IPS DF 19.7 (cell line): ENCODE measurements around the gene PXMP4.
"Not testable (repeated sequence)": the region's sequence is repeated elsewhere in the genome, so short reads cannot be mapped to it uniquely, and the experiment has no call there.

Experiments
- DNase-seq: peaks from one replicate; pipeline ENCODE4 v3.0.0-alpha.2; 2013; ENCODE audit warnings: low read depth, low spot score

PXMP4 gene, protein sequence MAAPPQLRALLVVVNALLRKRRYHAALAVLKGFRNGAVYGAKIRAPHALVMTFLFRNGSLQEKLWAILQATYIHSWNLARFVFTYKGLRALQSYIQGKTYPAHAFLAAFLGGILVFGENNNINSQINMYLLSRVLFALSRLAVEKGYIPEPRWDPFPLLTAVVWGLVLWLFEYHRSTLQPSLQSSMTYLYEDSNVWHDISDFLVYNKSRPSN

DNA sequence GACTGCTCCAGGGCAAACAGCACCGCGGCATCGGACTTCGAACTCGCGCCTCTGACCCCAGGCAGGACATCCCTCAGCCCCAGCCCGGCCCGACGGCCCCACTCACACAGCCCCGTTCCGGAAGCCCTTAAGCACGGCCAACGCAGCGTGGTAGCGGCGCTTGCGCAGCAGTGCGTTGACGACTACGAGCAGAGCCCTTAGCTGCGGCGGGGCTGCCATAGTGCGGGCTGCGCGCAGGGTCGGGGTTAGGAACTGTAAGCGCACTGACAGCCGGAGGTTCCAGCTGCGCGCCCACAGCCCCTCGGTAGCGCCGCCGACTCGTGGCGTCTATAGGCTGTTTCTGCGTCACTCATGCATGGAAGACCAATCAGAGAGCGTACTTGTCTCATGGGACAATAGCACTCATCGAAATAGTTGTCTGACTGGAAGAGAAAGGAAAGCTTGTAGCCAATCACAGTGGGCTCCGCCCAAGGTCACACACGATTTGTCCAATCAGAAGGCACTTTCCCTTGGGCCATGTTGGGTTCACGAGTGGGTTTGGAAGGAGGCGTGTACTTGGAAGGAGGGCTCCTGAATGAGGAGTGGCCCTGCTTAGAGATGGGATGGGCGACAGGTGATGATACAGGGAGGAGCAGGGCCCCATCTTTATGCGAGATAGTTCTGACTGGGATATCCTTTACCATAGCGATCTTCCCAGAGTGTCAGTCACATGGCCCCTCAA is at the start of gene PXMP4:
PXMP4 (minus strand) TSS at position 322 of the 721 bp plus-strand sequence; CDS start at position 219, 103 bp downstream.
- peak; percentile 96 for DNase-seq

- DNase-seq = no peak
Observed at GRCh38 chr20:33769043-33769442, 48.9 kb upstream of the PXMP4 start.

DNA sequence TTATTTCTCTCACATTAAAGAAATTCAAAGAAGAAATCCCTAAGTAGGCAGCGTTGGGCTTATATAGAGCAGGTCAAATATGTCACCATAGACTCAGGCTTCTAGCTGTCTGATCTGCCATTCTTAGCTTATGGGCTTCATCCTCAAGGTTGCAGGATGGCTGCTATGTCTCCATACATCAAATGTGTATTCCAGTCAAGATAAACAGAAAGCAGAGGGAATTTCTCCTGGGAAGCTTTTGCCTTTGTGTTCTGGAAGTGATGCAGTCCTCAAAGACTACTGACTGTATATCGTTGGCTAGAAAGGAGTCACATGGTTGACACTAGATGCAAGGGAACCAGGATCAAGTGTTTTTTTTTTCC is 47.6 kb upstream of the PXMP4 start:
- no peak for DNase-seq

- DNase-seq = no peak
Observed at GRCh38 chr20:33766686-33767085, 46.6 kb upstream of the PXMP4 start.

DNA sequence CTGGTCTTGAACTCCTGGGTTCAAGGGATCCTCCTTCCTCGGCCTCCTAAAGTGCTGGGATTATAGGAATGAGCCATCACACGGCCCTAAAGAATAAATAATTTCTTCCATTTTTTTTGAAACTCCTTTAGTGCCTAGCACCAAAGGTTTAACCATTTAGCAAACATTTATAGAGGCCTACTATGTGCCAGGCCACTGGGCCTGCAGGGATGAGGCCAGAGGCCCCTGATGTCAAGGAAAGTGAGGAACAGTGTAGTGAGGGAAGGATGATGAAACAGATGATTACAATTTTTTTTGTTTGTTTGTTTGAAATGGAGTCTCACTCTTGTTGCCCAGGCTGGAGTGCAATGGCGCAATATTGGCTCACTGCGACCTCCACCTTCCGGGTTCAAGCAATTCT is 45.5 kb upstream of the PXMP4 start:
- no peak for DNase-seq

DNA sequence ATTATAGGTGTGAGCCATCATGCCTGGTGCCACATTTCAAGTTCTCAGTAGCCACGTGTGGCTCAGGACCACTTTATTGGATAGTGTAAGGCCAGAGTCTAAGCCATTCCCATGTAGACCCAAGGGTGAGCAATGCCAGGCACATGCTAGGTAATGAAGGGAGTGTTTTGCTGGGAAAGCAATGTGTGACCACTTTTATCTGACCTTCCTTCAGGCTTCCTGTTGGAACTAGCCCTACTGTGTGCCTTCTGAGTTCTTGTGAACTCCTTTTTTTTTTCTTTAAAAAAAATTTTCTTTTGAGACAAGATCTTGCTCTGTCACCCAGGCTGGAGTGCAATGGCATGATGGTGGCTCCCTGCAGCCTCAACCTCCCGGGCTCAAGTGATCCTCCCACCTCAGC is 45.0 kb upstream of the PXMP4 start:
- DNase-seq = no peak

GRCh38 chr20:33761698-33762250 is 41.7 kb upstream of the PXMP4 start:
- DNase-seq = no peak

DNA sequence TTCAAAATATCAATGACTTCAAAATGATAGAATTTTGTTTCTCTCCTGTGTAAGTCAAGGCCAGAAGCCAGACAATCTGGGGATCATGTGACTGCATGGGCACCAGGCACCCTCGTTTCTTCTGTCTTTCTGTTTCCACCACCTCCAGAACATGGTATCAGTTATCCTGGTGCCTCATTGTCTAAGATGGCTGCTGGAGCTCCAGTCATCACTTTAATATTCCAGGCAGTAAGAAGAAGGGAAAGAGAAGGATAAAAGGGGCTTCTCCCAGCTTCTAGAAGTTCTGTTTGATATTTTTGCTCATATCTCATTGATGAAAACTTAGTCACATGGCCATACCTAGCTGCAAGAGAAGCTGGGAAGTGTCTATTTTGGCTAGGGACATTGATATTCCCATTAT is 37.3 kb upstream of the PXMP4 start:
- DNase-seq = no peak

GRCh38 chr20:33757046-33757445 is 36.9 kb upstream of the PXMP4 start:
- no peak for DNase-seq

DNA sequence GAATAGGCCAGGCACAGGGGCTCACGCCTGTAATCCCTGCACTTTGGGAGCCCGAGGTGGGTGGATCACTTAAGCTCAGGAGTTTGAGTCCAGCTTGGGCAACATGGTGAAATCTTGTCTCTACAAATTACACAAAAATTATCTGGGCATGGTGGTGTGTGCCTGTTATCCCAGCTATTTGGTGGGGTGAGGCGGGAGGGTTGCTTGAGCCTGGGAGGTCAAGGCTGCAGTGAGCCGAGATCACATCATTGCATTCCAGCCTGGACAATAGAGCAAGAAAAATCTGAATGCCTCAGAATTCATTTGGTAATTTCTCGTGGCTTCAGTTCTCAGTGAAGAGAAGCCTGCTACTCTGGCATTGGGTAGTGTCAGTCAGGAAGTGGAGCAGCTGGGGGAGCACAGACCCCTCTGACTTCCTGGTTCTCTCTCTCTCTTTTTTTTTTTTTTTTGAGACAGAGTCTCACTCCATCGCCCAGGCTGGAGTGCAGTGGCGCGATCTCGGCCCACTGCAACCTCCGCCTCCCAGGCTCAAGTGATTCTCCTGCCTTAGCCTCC is 35.9 kb upstream of the PXMP4 start:
- not testable (repeated sequence) for DNase-seq

GRCh38 chr20:33753763-33754162 is 33.7 kb upstream of the PXMP4 start:
- DNase-seq = no peak

- no peak for DNase-seq
Observed at GRCh38 chr20:33753143-33753542, 33.0 kb upstream of the PXMP4 start.

GRCh38 chr20:33751775-33752174 is 31.7 kb upstream of the PXMP4 start:
- DNase-seq = no peak

- no peak for DNase-seq
Observed at GRCh38 chr20:33746325-33746998, 26.4 kb upstream of the PXMP4 start.

DNA sequence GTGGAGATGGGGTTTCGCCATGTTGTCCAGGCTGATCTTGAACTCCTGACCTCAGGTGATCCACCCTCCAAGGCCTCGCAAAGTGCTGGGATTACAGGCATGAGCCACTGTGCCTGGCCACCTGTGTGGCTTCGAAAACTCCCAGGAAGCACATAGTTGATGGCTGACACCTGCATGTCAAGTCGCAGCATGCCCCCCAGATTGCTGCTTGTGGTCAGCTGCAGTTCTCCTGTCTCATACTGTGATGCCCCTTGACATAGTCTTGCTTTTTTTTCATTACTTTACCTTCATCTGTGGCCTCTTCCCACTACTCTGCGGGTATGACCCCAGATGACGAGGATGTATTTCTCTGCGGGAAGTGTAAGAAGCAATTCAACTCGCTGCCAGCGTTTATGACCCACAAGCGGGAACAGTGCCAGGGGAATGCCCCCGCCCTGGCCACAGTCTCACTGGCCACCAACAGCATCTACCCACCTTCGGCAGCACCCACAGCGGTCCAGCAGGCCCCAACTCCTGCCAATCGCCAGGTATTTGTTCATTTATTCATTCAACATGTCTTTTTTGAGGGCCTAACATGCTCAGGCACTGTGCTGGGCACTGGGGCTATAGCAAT is 24.8 kb upstream of the PXMP4 start:
- DNase-seq = no peak

DNA sequence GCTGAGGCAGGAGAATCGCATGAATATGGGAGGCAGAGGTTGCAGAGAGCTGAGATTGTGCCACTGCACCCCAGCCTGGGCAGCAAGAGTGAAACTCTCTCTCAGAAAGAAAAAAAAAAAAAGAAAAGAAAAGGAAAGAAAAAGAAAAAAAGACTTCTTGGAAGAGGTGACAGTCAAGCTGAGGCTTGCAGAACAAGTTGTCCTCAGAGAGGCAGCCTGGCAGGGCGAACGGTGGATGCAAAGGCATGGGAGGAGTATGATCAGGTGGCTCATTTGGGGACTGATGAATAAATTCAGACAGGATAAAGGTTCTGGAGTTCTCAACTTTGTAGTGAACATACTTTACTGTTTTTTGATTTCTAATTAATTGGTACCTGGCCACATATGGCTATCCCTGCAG is 24.1 kb upstream of the PXMP4 start:
- no peak for DNase-seq

DNA sequence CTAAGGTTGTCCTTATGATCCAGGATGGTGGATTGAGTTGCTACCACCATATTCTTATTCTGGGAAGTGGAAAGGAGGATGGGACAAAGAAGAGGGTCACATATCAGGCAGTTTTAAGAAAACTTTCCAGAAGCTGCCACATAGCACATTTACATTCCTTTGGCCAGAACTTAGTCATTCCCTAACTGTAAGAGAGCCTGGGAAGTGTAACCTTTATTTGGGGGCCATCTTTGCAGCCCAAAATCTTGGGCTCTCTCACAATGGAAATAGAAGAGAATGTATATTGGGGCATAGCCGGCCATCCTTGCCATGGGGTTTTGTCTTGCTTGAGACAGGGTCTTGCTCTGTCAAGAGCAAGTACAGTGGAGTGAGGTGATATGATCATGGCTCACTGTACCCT is 20.1 kb upstream of the PXMP4 start:
- no peak for DNase-seq

GRCh38 chr20:33739493-33739892 is 19.4 kb upstream of the PXMP4 start:
- DNase-seq = no peak

GRCh38 chr20:33736962-33737361 is 16.9 kb upstream of the PXMP4 start:
- no peak for DNase-seq

DNA sequence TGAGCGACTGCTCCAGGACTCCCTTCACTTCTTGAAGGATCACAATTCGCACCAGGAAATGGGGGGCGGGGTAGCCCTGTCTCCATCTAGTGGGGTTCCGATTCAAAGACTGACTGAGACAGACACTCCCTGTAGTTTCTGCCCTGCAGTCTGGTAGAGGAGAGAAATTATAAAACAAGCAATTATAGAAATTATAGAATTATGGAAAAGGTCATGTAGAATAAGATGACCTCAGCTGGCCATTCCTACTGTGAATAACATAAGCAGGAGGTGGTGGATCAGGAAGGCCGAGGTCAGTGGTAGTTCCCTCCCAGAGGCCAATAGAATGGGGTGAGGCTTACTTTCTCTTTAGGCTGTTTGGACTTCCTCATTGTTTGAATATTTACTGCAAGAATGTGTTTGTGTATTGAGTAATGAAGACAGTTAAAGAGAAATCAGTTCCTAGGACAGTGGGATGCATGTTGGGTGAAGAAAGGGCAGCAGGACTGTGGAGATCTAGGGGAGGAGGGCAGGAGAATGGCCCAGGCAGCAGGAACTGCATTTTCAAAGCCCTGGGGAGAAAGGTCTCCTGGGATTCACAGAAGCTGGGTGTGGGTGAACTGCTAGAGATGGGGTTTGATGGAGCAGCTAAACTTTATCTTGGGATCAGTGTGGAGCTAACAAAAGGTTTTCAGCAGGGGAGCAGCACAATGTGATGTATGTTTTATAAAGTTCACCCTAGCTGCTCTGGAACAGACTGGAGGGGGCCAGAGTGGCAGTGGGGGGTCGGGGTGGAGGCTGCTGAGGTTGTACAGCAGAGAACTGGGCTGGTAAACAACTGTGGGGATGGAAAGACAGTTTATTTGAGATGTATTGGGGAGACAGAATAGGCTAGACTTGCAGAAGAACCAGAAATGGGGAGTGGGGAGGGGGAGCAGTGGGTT is 13.8 kb upstream of the PXMP4 start:
- DNase-seq = no peak
